ENCODE measurements around the gene SKAP1.

GRCh38 chr17:48413613-48414405 is 16.2 kb downstream of the SKAP1 start:
- TF ChIP-seq POLR2A (IDR thresholded peaks at IDR 0.05; ENCODE audit: low read length) (no peak), GATA1 (IDR thresholded peaks at IDR 0.05; ENCODE audit: low read depth, low read length) (no peak)

Measured in erythroblast (primary cell).